ENCODE data around the gene COPG2.
"Not testable (repeated sequence)": the region's sequence is repeated elsewhere in the genome, so short reads cannot be mapped to it uniquely, and the experiment has no call there.

The COPG2 gene

GRCh38 chr7:130560972-130561371 lies 107.6 kb downstream of the COPG2 start:
- no peak for DNase-seq (ENCODE audit: low read depth)

GRCh38 chr7:130559184-130559583 lies 109.4 kb downstream of the COPG2 start:
- DNase-seq (ENCODE audit: low read depth): no peak

GRCh38 chr7:130554481-130554880 lies 114.1 kb downstream of the COPG2 start:
- no peak for DNase-seq (ENCODE audit: low read depth)

GRCh38 chr7:130553398-130554029 lies 115.0 kb downstream of the COPG2 start:
- no peak for DNase-seq (ENCODE audit: low read depth)

- DNase-seq (ENCODE audit: low read depth): no peak
Observed at GRCh38 chr7:130544356-130544755, 124.2 kb downstream of the COPG2 start.

- no peak for DNase-seq (ENCODE audit: low read depth)
Observed at GRCh38 chr7:130543487-130544010, 125.0 kb downstream of the COPG2 start.

- DNase-seq (ENCODE audit: low read depth): not testable (repeated sequence)
Observed at GRCh38 chr7:130542297-130542696, 126.3 kb downstream of the COPG2 start.

- not testable (repeated sequence) for DNase-seq (ENCODE audit: low read depth)
Observed at GRCh38 chr7:130541287-130541686, 127.3 kb downstream of the COPG2 start.

GRCh38 chr7:130537894-130538293 lies 130.7 kb downstream of the COPG2 start:
- not testable (repeated sequence) for DNase-seq (ENCODE audit: low read depth)

- no peak for DNase-seq (ENCODE audit: low read depth)
Observed at GRCh38 chr7:130529417-130529816, 139.1 kb downstream of the COPG2 start.

GRCh38 chr7:130527752-130528355 lies 140.7 kb downstream of the COPG2 start:
- DNase-seq (ENCODE audit: low read depth): not testable (repeated sequence)

- no peak for DNase-seq (ENCODE audit: low read depth)
Observed at GRCh38 chr7:130524628-130525027, 143.9 kb downstream of the COPG2 start.

GRCh38 chr7:130523519-130524125 lies 144.9 kb downstream of the COPG2 start:
- not testable (repeated sequence) for DNase-seq (ENCODE audit: low read depth)

- DNase-seq (ENCODE audit: low read depth): no peak
Observed at GRCh38 chr7:130521258-130521951, 147.1 kb downstream of the COPG2 start.

GRCh38 chr7:130515315-130516040 lies 153.1 kb downstream of the COPG2 start:
- no peak for DNase-seq (ENCODE audit: low read depth)

- DNase-seq (ENCODE audit: low read depth): no peak
Observed at GRCh38 chr7:130513447-130513846, 155.1 kb downstream of the COPG2 start.

- DNase-seq (ENCODE audit: low read depth): not testable (repeated sequence)
Observed at GRCh38 chr7:130512038-130512437, 156.5 kb downstream of the COPG2 start.

- DNase-seq (ENCODE audit: low read depth): no peak
Observed at GRCh38 chr7:130506358-130506757, 162.2 kb downstream of the COPG2 start.

- DNase-seq (ENCODE audit: low read depth): no peak
Observed at GRCh38 chr7:130505753-130506152, 162.8 kb downstream of the COPG2 start.

GRCh38 chr7:130500910-130501309 lies 167.6 kb downstream of the COPG2 start:
- no peak for DNase-seq (ENCODE audit: low read depth)

GRCh38 chr7:130500463-130500862 lies 168.1 kb downstream of the COPG2 start:
- no peak for DNase-seq (ENCODE audit: low read depth)

- no peak for DNase-seq (ENCODE audit: low read depth)
Observed at GRCh38 chr7:130494431-130494858, 174.1 kb downstream of the COPG2 start.

Data from activated T-cell treated with anti-CD3 and anti-CD28 coated beads for 1 hour (primary cell).